GM19452 (cell line): Measurements from ENCODE around the gene SYNE2.
"Not testable (repeated sequence)": the region's sequence is repeated elsewhere in the genome, so short reads cannot be mapped to it uniquely, and the experiment has no call there.

ENCODE experiments used
- ATAC-seq: cut with Tn5 transposase; IDR thresholded peaks from one replicate; pipeline ENCODE4 v1.9.1; 2021; ENCODE audit not compliant: unreplicated experiment

SYNE2 gene

DNA sequence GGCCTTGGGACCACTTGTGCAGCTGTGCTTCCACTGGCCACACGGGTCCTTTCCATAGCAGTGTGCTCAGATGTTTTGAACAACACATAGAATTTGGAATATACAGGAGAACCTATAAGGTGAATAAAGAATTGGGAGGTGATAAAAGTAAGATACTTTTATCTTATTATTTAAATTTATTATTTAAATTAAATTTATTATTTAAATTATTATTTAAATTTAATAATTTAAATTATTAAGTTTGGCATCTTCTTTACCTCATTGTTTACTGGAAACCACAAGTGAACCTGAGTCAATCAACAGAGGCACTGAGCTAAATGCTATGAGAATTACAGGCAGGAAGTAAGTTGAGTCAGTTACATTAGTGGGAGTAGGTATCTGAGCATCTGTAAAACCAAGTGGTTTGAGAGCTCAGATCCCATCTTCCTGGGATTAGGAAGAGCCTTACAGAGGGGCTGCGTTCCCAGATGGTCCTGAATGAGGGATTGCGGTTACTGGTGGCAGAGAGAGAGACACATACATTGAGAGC, 338.2 kb downstream of the SYNE2 start:
- no peak for ATAC-seq

DNA sequence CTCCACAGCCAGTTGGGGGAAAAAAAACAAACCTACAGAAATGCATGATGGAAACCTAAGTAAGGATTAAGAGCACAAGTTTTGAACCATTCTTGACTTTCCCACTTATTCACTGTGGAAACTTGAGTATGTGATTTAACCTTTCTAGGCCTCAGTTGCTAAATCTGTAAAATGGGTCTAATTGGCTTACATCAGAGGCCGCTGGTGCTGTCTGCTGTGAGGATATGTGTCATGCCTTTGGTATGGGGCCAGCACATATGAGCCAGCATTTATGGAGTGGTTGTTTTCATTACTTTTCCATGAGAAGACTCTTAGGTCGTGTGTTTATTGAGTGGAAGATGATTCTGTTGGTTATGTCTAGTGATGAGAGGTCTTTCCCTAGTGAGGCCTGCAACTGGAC, 339.0 kb downstream of the SYNE2 start:
- ATAC-seq: no peak

- no peak for ATAC-seq
Observed at GRCh38 chr14:64193821-64194220, 341.0 kb downstream of the SYNE2 start.

DNA sequence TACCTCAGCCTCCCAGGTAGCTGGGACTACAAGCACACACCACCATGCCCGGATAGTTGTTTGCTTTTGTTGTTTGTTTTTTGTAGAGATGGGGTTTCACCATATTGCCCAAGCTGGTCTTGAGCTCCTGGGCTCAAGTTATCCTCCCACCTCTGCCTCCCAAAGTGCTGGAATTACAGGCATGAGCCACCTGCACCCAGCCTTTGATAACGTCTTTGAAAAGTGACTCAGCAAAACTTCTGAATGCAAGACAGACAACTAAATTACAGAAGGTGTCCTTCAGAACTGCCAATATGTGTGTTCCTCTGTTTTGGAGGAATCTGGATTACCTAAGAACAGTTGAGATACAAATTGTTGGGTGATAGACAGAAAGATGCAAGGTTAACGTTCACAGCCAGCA, 341.6 kb downstream of the SYNE2 start:
- no peak for ATAC-seq

DNA sequence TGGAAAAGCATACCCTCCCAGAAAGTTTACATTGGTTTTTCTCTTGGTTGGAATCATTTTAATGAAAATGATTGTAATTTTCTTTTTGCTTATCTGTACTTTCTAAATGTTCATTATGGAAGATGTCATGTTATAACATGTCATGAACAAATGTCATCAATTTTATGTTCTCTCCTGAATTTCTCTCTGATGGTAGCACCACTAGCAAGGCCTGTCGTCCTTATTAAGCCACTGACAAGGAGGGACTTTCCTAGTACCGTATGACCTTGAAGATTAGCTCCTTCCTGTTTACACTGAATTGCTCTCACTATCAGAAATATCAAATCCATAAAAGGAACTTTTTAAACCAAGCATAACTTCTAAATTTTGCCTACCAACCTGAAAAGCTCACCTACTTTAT, 342.4 kb downstream of the SYNE2 start:
- ATAC-seq: no peak

- ATAC-seq: no peak
Observed at GRCh38 chr14:64196056-64196455, 343.3 kb downstream of the SYNE2 start.

GRCh38 chr14:64196814-64197411, 344.1 kb downstream of the SYNE2 start:
- ATAC-seq: no peak

- ATAC-seq: no peak
Observed at GRCh38 chr14:64197996-64198395, 345.2 kb downstream of the SYNE2 start.

DNA sequence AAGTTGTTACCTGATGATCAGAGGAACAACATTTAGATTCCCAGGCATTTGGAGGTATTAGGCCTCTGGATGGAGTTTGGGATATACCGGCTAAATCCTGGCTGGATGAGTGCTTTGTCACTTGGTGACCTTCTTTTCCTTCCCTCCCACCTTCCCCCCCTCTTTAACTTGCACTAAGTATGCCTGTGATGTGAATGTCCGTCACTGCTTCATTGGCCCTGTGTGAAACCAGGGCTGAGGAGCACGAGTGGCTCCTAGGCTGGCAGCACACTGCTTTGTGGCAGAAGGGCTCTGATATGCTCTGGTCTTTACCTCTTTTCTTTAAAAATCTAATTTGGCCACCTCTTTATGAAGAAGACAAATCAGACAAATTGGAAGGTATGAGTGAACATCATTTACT, 345.7 kb downstream of the SYNE2 start:
- ATAC-seq: no peak

- ATAC-seq: no peak
Observed at GRCh38 chr14:64200170-64200569, 347.4 kb downstream of the SYNE2 start.

DNA sequence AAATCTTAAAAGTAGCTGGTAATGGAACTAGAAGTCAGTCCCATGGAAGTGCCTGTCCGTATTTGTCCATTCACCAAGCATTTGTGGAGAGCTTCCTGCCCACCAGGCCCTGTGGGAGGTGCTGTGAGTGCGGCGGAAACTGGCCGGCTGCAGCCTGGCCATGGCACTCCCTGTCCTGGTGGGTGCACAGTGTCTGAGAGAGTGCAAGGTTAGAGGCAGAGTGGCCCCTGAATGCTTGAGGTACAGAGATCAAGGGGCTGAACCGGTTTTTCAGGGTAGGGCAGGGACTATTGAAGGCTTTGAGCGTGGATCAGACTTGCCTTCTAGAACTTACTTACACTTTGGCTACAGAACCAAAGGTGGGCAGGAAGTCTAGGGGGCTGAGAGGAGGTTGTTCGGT, 348.5 kb downstream of the SYNE2 start:
- ATAC-seq: no peak

DNA sequence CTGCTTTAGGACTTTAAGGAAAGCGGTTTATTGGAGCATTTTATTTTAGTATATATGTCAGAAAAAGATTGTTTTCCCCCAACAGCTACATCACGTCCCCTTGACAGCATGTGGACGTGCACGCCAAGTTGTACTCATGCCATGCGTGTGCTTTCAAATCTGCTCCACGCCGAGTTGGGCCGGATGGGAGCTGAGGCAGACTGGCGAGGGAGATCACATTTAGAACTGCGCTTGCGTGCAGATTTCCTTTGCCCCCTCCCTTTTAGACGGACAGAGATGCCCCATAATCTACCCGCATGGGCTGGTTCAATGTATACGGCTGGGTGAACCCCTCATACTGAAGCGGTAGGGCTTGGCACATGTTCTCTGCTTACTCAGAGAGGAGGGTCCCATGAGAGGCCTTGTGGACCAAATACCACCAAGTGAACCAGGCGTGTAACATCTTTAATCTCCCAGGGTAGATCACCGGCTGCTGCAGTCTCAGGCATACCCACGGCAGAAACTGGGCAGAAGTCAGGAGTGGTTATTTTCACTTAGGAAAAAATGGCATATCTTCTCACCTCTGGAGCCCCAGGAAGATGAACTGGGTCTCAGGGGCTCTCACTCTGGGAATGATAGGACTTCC, 349.2 kb downstream of the SYNE2 start:
- ATAC-seq: no peak

- no peak for ATAC-seq
Observed at GRCh38 chr14:64202716-64203115, 349.9 kb downstream of the SYNE2 start.

GRCh38 chr14:64203366-64204006, 350.7 kb downstream of the SYNE2 start:
- ATAC-seq: no peak

- no peak for ATAC-seq
Observed at GRCh38 chr14:64208261-64208660, 355.5 kb downstream of the SYNE2 start.

DNA sequence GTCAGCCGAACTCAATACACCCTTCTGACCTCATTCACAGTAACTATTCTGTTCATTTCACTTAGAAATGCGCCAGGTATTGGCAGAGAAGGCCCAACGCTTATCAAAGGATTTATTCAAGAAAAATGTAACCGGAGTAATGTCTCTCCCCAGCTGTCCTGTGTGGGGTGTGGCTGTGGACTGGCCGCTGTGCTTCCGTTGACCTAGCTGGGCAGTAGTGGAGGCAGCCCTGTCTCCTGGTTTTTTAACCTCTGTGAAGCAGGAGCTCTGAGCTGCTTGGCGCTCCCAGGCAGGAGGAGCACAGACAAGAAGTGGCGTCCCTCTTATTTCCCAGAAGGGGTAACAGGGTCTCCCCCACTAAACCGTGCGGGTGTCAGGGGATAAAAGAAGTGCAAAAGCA, 356.2 kb downstream of the SYNE2 start:
- no peak for ATAC-seq

DNA sequence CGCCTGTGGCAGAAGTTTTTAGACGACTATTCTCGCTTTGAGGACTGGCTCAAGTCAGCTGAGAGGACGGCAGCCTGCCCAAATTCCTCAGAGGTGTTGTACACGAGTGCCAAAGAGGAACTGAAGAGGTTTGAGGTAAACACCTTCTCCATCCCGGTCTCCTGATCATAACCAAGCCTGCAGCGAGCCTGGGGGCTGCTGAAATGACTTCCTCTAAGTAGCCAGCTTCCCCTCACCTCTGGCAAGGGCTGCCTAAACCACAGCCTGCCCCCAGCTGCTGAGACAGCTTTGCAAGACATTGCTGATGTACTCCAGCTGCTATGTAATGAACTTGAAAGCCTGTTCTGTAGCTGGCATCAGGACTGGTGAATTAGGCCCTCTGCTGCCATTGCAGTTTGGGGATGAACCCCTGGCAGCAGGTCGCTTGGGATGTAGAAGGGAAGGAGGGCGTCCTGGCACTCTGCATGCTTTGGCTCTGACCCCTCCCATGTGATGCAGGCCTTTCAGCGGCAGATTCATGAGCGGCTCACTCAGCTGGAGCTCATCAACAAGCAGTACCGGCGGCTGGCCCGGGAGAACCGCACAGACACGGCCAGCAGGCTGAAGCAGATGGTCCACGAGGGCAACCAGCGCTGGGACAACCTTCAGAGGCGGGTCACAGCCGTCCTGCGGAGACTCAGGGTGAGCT, 356.8 kb downstream of the SYNE2 start:
- ATAC-seq: peak; percentile 82

DNA sequence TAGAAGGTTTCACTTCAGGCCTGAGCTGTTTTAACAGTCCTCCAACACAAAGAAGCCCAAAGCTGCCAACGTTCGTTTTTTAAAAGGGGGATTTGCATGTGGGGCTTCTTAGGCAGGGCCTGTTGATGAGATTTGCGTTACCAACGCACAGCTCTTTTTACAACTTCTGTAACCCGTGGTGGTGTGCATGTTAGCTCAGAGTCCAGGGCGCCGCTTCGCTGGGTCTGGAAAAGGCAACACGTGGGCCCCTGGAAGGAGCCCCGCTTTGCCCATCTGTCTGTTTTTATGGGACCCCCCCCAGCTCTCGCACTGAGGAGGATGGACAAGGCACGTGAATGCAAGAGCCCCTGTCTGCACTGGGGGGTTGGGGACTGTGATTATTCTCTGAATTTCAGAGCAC, 357.4 kb downstream of the SYNE2 start:
- ATAC-seq: no peak

DNA sequence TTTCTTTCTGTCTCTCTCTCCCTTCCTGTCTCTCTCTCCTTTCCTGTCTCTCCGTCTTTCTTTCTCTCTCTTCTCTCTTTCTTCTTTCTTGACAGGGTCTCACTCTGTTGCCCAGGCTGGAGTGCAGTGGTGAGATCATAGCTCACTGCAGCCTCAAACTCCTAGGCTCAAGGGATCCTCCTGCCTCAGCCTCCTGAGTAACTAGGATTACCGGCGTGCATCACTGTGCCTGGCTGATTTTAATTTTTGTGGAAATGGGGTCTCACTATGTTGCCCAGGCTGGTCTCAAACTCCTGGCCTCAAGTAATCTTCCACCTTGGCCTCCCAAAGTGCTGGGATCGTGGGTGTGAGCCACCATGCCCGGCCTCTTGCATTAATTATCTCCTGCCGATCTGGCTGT, 358.1 kb downstream of the SYNE2 start:
- ATAC-seq: not testable (repeated sequence)

DNA sequence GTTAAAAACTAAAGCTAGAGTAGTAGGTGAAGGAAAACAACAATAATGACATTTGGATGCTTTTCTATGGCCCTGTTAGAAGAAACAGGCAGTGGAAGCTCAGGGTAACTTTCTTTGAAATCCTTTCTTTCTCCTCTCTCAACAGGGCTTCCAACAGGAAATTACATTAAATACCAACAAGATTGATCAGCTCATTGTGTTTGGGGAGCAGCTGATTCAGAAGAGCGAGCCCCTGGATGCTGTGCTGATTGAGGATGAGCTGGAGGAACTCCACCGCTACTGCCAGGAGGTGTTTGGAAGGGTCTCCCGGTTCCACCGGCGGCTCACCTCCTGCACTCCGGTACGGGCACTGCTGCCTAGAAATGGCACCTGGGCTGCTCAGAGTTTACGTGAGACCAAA, 359.9 kb downstream of the SYNE2 start:
- ATAC-seq: no peak

- ATAC-seq: no peak
Observed at GRCh38 chr14:64213086-64213485, 360.3 kb downstream of the SYNE2 start.
